ENCODE data around the gene XAGE5.
"Not testable (repeated sequence)": the region's sequence is repeated elsewhere in the genome, so short reads cannot be mapped to it uniquely, and the experiment has no call there.

Gene XAGE5, protein sequence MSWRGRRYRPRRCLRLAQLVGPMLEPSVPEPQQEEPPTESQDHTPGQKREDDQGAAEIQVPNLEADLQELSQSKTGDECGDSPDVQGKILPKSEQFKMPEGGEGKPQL
- 0 reads per million in 3 experiments for total RNA-seq

DNA sequence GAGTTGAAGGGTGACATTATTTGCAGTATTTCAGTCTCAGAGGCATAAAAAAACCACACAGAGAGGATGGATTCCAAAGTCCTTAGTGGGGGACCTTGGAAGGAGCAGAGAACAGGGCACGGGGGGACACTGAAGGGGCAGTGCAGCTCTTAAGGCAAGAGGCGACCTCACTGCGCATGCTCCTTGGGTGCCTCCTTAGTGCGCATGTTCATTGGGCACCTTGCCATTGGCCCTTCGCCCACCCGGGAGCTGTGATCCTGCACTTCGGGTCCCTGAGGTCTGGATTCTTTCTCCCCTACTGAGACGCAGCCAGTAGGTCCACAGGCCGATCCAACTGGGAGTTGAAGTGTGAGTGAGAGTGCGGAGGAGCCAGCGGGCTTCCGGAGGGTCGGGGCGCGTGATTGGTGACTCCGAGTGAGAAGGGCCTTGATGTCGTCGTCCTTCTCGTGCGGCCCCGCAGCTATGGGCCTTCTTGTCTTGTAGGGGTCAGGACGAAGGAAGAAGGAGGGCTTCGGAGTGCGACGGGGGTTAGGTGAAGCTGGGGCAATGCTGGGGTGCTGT is at the start of gene XAGE5:
Gene XAGE5, plus strand, starts transcription at position 223 of the 561 bp plus-strand sequence. CDS start 1,280 bp downstream, outside the sequence.
- no peak for DNase-seq

DNA sequence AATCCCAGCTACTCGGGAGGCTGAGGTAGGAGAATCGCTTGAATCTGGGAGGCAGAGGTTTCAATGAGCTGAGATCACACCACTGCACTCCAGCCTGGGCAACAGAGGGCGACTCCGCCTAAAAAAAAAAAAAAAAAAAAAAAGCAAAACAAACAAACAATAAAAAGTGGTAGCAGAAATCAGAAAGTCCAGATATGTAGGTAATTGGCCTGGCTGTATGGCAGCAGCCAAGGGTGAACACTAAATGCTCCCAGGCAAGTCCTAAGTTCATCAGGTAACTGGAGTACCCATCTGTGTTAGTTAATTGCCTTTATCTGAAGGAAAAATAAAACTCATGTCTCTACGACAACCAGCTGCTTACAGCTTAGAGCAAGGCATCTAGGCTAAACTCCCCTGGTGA is 45.1 kb upstream of the XAGE5 start:
- DNase-seq, result not testable (repeated sequence)

DNA sequence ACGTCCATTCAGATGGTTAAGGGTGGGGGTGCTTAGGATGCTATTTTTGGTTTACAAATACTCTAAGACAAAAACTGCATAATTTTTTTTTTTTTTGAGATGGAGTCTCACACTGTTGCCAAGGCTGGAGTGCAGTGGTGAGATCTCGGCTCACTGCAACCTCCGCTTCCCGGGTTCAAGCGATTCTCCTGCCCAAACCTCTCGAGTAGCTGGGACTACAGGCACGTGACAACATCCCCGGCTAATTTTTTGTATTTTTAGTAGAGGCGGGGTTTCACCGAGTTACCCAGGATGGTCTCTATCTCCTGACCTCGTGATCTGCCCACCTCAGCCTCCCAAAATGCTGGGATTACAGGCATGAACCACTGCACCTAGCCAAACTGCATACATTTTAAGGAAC is 37.6 kb upstream of the XAGE5 start:
- not testable (repeated sequence) for DNase-seq

DNA sequence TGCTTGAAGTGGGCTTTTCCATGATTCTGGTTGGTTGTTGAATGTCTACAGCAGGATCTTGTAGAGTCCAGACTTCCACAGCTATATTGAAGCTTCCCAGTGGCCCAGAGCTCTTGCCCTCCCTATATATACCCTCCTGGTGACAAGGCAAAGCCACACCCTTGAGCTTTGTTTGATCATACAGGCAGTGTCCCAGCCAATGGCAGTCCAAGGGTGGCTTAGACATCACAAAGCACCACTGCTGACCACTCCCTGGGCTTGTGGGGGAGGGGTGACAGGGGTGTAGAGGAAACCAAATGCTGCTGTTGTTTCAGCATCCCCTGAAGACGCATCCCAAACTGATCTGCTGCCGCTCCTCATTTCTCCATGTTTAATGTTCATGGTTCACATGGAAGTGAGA is 13.8 kb upstream of the XAGE5 start, which contains the start of gene SPANXN5:
Gene SPANXN5, minus strand, starts transcription at position 101 of the 400 bp plus-strand sequence. Its CDS starts 79 bp downstream, at position 22.
- not testable (repeated sequence) for DNase-seq

DNA sequence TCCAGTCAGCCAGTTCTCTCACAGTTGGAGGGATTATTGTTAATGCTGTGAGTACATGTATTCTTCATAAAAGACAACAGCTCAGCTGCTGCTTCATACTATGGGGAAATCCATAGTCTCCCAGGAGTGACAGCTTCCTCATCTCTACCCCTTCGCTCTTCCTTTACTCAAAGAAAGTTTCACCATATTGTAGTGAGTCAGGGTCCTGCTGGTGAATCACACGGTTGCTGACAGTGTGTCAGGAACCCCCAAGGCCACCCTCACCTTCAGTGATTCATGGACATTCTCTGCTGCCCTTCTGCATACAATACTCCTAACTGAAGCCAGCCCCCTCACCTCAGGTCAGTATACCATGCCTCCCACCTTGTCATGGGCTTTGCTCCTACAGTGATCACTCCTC is 6.2 kb upstream of the XAGE5 start:
- DNase-seq, result not testable (repeated sequence)

DNA sequence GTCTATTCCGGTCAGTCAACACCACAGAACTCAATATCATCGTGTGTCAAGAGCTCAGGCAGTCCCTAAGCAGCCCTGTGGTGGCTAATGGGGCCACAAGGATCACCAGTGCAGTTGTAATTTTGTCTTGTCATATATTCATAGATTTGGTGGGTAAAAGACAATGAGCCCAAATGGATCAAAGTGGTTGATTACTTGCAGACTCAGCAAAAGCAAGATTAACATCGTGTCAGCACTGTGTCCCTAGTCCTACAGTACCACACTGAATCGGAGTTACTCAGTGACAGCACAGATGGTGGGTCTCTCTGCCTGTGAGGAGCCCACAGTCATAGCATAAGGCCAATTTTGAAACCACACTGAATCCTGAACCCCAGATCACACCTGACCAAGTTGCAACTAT is 8.7 kb downstream of the XAGE5 start:
- no peak for DNase-seq

DNA sequence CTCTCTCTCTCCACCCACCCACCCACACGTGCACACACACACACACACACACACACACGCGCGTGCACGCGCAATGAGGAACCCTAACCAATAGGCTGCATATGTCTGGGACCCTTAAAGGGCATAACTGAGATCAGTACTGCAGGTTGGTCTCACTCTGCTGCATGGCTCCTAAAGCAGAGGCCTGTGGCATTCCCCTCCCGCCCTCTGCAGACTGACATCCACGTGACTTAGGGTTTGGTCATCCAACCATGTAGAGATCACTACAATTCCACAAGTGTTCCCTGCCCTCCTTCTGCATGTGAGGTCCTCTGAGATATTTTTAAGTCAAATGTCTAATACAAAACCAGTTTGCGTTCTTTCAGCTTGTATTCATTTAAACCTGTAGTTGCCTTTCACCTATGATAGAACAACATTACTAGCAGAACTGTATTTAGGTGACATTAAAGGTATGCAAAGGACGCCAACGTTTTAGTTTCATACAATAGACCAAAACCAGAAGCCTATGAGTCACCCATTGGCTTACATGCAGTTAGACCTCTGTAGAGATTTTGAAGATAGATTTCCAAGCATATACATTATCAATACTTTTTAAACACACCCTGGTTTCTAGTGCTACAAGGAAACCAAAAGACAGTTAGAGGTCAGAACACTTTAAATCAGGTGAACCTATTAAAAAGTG is 10.1 kb downstream of the XAGE5 start:
- DNase-seq, result no peak

DNA sequence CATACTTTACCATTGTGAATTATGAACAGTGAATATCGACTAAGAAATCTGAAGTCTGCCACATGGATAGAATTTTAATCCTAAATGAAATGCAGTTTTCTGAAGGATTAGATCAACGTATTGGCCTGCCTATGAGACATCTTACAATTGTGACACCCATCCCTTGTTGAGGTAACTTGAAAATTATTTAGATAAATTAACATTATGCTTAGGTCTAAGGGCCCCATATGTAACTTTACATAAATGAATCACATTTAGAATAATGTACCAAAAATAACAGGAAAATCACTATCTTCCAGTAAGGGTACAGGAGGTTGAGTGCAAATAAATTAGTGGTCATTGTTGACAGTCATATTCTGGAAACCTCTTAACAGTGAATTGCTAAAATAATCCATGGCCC is 13.5 kb downstream of the XAGE5 start:
- no peak for DNase-seq

DNA sequence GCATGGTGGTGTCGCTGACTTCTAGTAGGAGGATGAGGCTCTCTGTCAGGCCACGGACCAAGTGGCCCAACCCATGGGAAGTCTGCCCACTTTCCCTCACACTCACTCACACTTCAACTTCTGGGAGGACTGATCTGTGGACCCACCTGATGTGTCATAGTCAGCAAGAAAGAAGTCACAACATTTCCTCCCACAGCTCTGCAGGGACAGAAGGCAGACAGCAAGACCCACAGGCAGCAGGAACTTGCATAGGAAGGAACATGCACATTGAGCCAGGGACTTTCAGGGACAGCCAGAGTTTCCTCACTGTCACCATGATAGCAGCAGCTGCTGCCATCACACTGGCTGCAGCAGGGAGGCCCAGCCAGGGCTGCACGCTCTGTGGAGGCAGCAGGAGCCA is 19.5 kb downstream of the XAGE5 start:
- no peak for DNase-seq

DNA sequence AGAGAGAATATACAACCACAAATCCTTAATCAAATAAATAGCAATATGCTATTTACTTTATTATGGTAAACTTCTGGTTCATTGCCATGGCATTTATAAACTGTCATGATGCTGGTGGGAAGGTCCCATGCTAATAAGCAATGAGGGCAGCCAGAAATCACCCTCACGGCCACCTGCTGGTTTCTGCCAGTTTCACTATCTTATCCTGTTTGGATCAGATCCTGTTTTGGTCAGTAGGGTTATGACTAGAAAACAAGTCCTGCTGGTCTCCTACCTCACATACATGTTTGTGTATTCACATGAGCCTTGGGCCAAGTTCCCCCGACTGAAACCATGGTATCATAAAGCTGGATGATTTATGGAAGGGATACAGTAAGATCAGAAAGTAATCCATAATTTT is 28.1 kb downstream of the XAGE5 start:
- DNase-seq, result no peak

DNA sequence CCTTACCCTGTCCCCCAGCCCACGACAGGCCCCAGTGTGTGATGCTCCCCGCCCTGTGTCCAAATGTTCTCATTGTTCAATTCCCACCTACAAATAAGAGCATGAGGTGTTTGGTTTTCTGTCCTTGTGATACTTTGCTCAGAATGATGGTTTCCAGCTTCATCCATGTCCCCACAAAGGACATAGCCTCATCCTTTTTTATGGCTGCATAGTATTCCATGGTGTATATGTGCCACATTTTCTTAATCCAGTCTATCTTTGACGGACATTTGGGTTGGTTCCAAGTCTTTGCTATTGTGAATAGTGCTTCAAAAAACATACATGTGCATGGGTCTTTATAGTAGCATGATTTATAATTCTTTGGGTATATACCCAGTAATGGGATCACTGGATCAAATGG is 32.5 kb downstream of the XAGE5 start:
- DNase-seq, result not testable (repeated sequence)

DNA sequence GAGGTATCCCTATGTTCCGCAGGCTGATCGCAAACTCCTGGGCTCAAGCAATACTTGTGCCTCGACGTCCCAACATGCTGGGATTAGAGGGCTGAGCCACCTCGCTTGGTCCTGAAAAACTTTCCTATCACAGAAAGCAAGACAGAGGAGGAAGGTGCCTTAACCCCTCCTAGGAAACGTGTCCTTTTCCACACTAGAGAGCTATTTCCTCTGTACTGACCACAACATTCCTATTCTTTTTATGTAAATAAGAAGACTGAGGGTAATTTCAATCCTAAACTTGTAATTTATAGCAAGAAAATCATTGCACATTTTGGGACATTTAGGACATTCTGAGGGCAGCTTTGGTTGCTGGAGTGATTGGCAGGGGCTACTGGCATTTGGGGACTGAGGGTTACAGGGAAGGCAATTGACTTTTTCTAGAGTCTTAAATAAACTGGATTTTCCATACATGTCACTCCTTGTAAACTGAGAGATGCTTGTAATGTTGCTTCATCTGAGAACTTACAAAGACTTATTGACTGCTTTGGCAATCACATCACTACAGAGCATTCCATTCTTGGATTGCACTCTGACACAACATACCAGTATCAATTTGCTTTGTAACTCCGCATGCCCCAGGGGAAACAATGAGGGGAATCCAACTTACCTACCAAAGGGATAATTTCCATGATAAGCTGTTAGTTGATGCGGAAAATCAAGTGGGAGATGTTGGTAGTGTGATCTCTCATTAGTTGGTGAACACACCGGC is 41.2 kb downstream of the XAGE5 start:
- DNase-seq, result no peak

DNA sequence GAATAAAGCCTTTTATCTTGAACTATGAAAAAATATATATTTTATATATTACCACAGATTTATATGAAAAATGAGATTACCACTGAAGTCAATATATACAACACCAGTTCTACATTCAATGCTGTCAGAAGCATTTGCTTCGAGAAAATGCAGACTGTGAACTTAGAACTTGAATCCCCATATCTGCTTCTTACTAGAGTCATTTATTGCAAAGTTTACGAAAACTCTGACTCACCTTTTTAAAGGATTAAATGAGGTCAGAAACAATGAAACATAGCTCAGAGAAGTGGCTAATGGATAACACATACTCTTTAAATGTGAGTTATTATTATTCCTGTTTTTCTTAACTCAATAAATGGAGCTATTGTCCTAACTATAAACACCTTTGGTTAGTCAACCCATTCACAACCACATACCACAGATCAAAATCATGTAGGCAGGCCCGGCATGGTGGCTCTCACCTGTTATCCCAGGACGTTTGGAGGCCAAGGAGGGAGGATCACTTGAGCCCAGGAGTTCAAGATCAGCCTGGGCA is 46.0 kb downstream of the XAGE5 start:
- not testable (repeated sequence) for DNase-seq

DNA sequence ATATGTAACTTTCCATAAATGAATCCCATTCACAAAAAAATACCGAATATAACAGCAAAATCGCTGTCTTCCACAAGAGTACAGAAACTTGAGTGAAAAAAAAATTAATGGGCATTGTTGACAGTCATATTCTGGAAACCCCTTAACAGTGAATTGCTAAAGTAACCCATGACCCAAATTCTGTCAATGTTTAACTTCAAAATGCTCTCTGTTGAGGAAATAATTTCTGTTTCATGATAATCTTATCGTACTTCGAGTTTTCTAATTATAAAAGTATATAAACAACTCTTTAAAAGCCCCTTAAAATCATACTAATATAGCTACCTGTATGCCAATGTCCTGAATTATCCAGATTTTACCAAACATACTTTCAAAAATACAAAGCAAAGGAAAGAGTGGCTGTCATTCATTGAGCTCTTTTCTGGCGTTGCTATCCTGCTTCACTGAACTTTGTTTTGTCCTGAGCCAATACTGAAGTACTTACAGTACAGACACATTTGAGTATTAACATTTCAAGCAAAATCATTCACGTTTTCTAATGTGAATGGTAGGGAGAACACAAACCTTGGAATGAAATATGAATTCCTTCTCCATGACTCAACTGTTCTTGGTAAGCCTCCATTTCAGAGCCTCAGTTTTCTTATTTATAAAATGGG is 54.4 kb downstream of the XAGE5 start:
- no peak for DNase-seq
